Mesenchymal stem cell (in vitro differentiated cells and primary cell): ENCODE results near the gene DNAI4.

Source experiments
- DNase-seq: peaks from one replicate; pipeline ENCODE4 v3.0.0-alpha.2; 2013
- H2AFZ ChIP-seq: one replicate; pipeline ENCODE4 v1.6.1; 2013; ENCODE audit warnings: low read depth, mild to moderate bottlenecking, control low read depth, inconsistent platforms, low read length, moderate library complexity
- H2AK5ac ChIP-seq: 2 replicates; pipeline ENCODE4 v1.6.1; 2013; ENCODE audit warnings: low read length, moderate library complexity, mild to moderate bottlenecking, inconsistent platforms; ENCODE audit not compliant: severe bottlenecking
- H2BK120ac ChIP-seq: one replicate; pipeline ENCODE4 v1.6.1; 2013; ENCODE audit warnings: low read depth, mild to moderate bottlenecking, inconsistent platforms, low read length, moderate library complexity
- H2BK12ac ChIP-seq, 2 experiments: one replicate each; pipeline ENCODE4 v1.6.1; 2013; ENCODE audit warnings: inconsistent platforms in 2 of 2, low read length in 2 of 2, mild to moderate bottlenecking in 2 of 2, moderate library complexity in 2 of 2, control low read depth in 1 of 2
- H2BK15ac ChIP-seq: one replicate; pipeline ENCODE4 v1.6.1; 2013; ENCODE audit warnings: mild to moderate bottlenecking, low read depth, inconsistent platforms; ENCODE audit not compliant: poor library complexity, severe bottlenecking
- H2BK5ac ChIP-seq: 2 replicates; pipeline ENCODE4 v1.6.1; 2013; ENCODE audit warnings: low read depth, mild to moderate bottlenecking, low read length, control low read depth, inconsistent platforms; ENCODE audit not compliant: poor library complexity, severe bottlenecking
- H3K14ac ChIP-seq, 2 experiments: one replicate each; pipeline ENCODE4 v1.6.1; 2013; ENCODE audit warnings: inconsistent platforms in 2 of 2, low read length in 2 of 2, control low read depth in 1 of 2, mild to moderate bottlenecking in 1 of 2, moderate library complexity in 1 of 2
- H3K18ac ChIP-seq, 2 experiments: one replicate each; pipeline ENCODE4 v1.6.1; 2013; ENCODE audit warnings: inconsistent platforms in 2 of 2, low read length in 2 of 2, control low read depth in 1 of 2, low read depth in 1 of 2, mild to moderate bottlenecking in 1 of 2
- H3K23ac ChIP-seq, 2 experiments: one replicate each; pipeline ENCODE4 v1.6.1; 2013; ENCODE audit warnings: inconsistent platforms in 2 of 2, low read length in 2 of 2, mild to moderate bottlenecking in 2 of 2, moderate library complexity in 2 of 2, control low read depth in 1 of 2
- H3K27ac ChIP-seq: 2 replicates; pipeline ENCODE4 v1.5.1; 2013; ENCODE audit warnings: mild to moderate bottlenecking, moderate library complexity, low read length, control low read depth, inconsistent platforms; ENCODE audit not compliant: poor library complexity, severe bottlenecking
- H3K27me3 ChIP-seq, 2 experiments: 2 replicates each; pipeline versions ENCODE4 v1.6.1 to v1.7.0; 2013; ENCODE audit warnings: low read length in 2 of 2, mild to moderate bottlenecking in 2 of 2, moderate library complexity in 2 of 2, control low read depth in 1 of 2, inconsistent platforms in 1 of 2; ENCODE audit not compliant: control insufficient read depth in 1 of 2, insufficient read depth in 1 of 2
- H3K36me3 ChIP-seq, 2 experiments: 2 replicates each; pipeline versions ENCODE4 v1.6.1 to v1.7.0; 2013; ENCODE audit warnings: low read length in 2 of 2, control low read depth in 1 of 2, inconsistent platforms in 1 of 2, low read depth in 1 of 2, mild to moderate bottlenecking in 1 of 2; ENCODE audit not compliant: insufficient read depth in 2 of 2, control insufficient read depth in 1 of 2
- H3K4ac ChIP-seq, 2 experiments: one replicate each; pipeline ENCODE4 v1.6.1; 2013; ENCODE audit warnings: inconsistent platforms in 2 of 2, low read length in 2 of 2, mild to moderate bottlenecking in 2 of 2, moderate library complexity in 2 of 2, control low read depth in 1 of 2, low read depth in 1 of 2
- H3K4me1 ChIP-seq: 2 replicates; pipeline ENCODE4 v1.6.1; 2013; ENCODE audit warnings: low read depth, low read length, control low read depth; ENCODE audit not compliant: control insufficient read depth, insufficient read depth
- H3K4me2 ChIP-seq: 2 replicates; pipeline ENCODE4 v1.6.1; 2013; ENCODE audit warnings: low read length, mild to moderate bottlenecking, inconsistent platforms; ENCODE audit not compliant: poor library complexity, severe bottlenecking
- H3K4me3 ChIP-seq, 2 experiments: 2 replicates each; pipeline versions ENCODE4 v1.5.1 to v1.7.0; 2013; ENCODE audit warnings: low read length in 2 of 2, mild to moderate bottlenecking in 2 of 2, control low read depth in 1 of 2, low read depth in 1 of 2; ENCODE audit not compliant: insufficient read depth in 1 of 2
- H3K79me1 ChIP-seq: replicated peaks from 2 replicates; pipeline ENCODE4 v1.6.1; 2013; ENCODE audit warnings: mild to moderate bottlenecking, control low read depth, low read length, inconsistent platforms; ENCODE audit not compliant: poor library complexity, severe bottlenecking
- H3K9ac ChIP-seq: 2 replicates; pipeline ENCODE4 v1.7.0; 2013; ENCODE audit warnings: mild to moderate bottlenecking, low read length, moderate library complexity
- H3K9me3 ChIP-seq: 2 replicates; pipeline ENCODE4 v1.7.0; 2013; ENCODE audit warnings: mild to moderate bottlenecking, low read length; ENCODE audit not compliant: control insufficient read depth
- H4K8ac ChIP-seq: one replicate; pipeline ENCODE4 v1.6.1; 2013; ENCODE audit warnings: inconsistent platforms, mild to moderate bottlenecking, low read length, moderate library complexity
- H4K91ac ChIP-seq: one replicate; pipeline ENCODE4 v1.6.1; 2013; ENCODE audit warnings: mild to moderate bottlenecking, low read length, inconsistent platforms
- WGBS: methylation state at CpG from one replicate; pipeline ENCODE4 v1.1.7; 2013; ENCODE audit warnings: mixed read lengths; 5-methylcytosine and 5-hydroxymethylcytosine counted together

The DNAI4 gene

GRCh38 chr1:66930823-66931174 is 6.1 kb upstream of the DNAI4 start:
- H3K14ac ChIP-seq: no peak overlapping the region
- H2AK5ac ChIP-seq: no peak overlapping the region
- H2BK12ac ChIP-seq: no peak overlapping the region
- H3K4me2 ChIP-seq: peak overlapping the region; percentile 59
- WGBS: 0% methylated on average over 5 of the region's 6 CpGs
- H3K36me3 ChIP-seq: peaks cover 0 to 4% of the 10 kb centered on the region in 2 experiments
- H3K9me3 ChIP-seq: no peaks in the 10 kb centered on the region
- no peak overlapping the region for H4K8ac ChIP-seq
- H2BK5ac ChIP-seq: no peak overlapping the region
- peak overlapping the region in 1 of 2 experiments; percentile 92 for H3K23ac ChIP-seq
- H3K27me3 ChIP-seq: no peaks in the 10 kb centered on the region
- peak overlapping the region; percentile 90 to 92 for H3K18ac ChIP-seq
- peak overlapping the region; percentile 86 to 89 for H3K4me3 ChIP-seq
- no peak overlapping the region for H2BK15ac ChIP-seq
- peak overlapping the region; percentile 99 for H3K9ac ChIP-seq
- no peak for DNase-seq
- no peaks in the 10 kb centered on the region for H3K4me1 ChIP-seq
- H4K91ac ChIP-seq: peak overlapping the region; percentile 36
- peak overlapping the region; percentile 10 to 81 for H3K4ac ChIP-seq
- H3K79me1 ChIP-seq: no peaks in the 10 kb centered on the region
- H3K27ac ChIP-seq: peak overlapping the region; percentile 70
- H2AFZ ChIP-seq: no peak overlapping the region
- no peak overlapping the region for H2BK120ac ChIP-seq

GRCh38 chr1:66929999-66930822 is 5.6 kb upstream of the DNAI4 start:
- H3K4ac ChIP-seq: peak overlapping the region; percentile 10 to 81
- H2BK12ac ChIP-seq: peak overlapping the region in 1 of 2 experiments; percentile 43
- H4K91ac ChIP-seq: peak overlapping the region; percentile 36
- H3K14ac ChIP-seq: peak overlapping the region; percentile 0 to 46
- peak overlapping the region; percentile 90 to 92 for H3K18ac ChIP-seq
- H3K9ac ChIP-seq: peak overlapping the region; percentile 99
- no peaks in the 10 kb centered on the region for H3K4me1 ChIP-seq
- WGBS: under 1% methylated on average over 74 of the region's 83 CpGs
- H2AK5ac ChIP-seq: no peak overlapping the region
- no peaks in the 10 kb centered on the region for H3K79me1 ChIP-seq
- peak overlapping the region; percentile 29 for H2BK15ac ChIP-seq
- peak overlapping the region; percentile 70 for H3K27ac ChIP-seq
- DNase-seq: peak; percentile 95
- peak overlapping the region; percentile 77 for H2BK5ac ChIP-seq
- H2AFZ ChIP-seq: no peak overlapping the region
- no peaks in the 10 kb centered on the region for H3K9me3 ChIP-seq
- H3K4me3 ChIP-seq: peak overlapping the region; percentile 86 to 89
- no peaks in the 10 kb centered on the region for H3K27me3 ChIP-seq
- H3K36me3 ChIP-seq: peaks cover 0 to 4% of the 10 kb centered on the region in 2 experiments
- no peak overlapping the region for H2BK120ac ChIP-seq
- H3K23ac ChIP-seq: peak overlapping the region in 1 of 2 experiments; percentile 92
- H4K8ac ChIP-seq: peak overlapping the region; percentile 87
- H3K4me2 ChIP-seq: peak overlapping the region; percentile 59

- no peak overlapping the region for H2BK5ac ChIP-seq
- no peaks in the 10 kb centered on the region for H3K79me1 ChIP-seq
- H4K91ac ChIP-seq: no peak overlapping the region
- H2BK120ac ChIP-seq: no peak overlapping the region
- H3K27me3 ChIP-seq: no peaks in the 10 kb centered on the region
- no peak overlapping the region for H2AK5ac ChIP-seq
- no peaks in the 10 kb centered on the region for H3K9me3 ChIP-seq
- peak overlapping the region in 1 of 2 experiments; percentile 55 for H3K18ac ChIP-seq
- peaks cover 0 to 4% of the 10 kb centered on the region in 2 experiments for H3K36me3 ChIP-seq
- no peak for DNase-seq
- H2BK15ac ChIP-seq: no peak overlapping the region
- H3K9ac ChIP-seq: peak overlapping the region; percentile 99
- H3K4me1 ChIP-seq: no peaks in the 10 kb centered on the region
- H3K4me3 ChIP-seq: peak overlapping the region; percentile 86 to 89
- no peak overlapping the region for H4K8ac ChIP-seq
- WGBS: 25% methylated on average over 7 of the region's 9 CpGs
- H2AFZ ChIP-seq: no peak overlapping the region
- H3K4me2 ChIP-seq: peak overlapping the region; percentile 57
- H3K23ac ChIP-seq: no peak overlapping the region
- no peak overlapping the region for H3K14ac ChIP-seq
- no peak overlapping the region for H3K4ac ChIP-seq
- H3K27ac ChIP-seq: peak overlapping the region; percentile 64
- H2BK12ac ChIP-seq: no peak overlapping the region
These were observed 5.0 kb upstream of the DNAI4 start for GRCh38 chr1:66929691-66929998.

GRCh38 chr1:66929146-66929688 is 4.6 kb upstream of the DNAI4 start:
- Histone ChIP-seq H3K27me3 (no peaks in the 10 kb centered on the region), H4K8ac (no peak overlapping the region), H3K79me1 (peaks cover 3% of the 10 kb centered on the region), H3K23ac (no peak overlapping the region), H3K14ac (no peak overlapping the region), H3K4me2 (no peak overlapping the region), H4K91ac (no peak overlapping the region), H3K9ac (peak overlapping the region; percentile 99), H2AK5ac (no peak overlapping the region), H3K9me3 (no peaks in the 10 kb centered on the region), H3K27ac (peak overlapping the region; percentile 64), H2AFZ (no peak overlapping the region), H2BK15ac (no peak overlapping the region), H3K4ac (no peak overlapping the region), H3K18ac (no peak overlapping the region), H3K4me1 (peaks cover under 1% of the 10 kb centered on the region), H2BK5ac (no peak overlapping the region), H2BK12ac (no peak overlapping the region), H3K4me3 (peak overlapping the region in 1 of 2 experiments; percentile 89), H3K36me3 (peaks cover 0 to 4% of the 10 kb centered on the region in 2 experiments), H2BK120ac (no peak overlapping the region)
- 95% methylated on average over 3 of the region's 3 CpGs for WGBS
- no peak for DNase-seq
